Stimulated activated naive CD8-positive, alpha-beta T cell treated with anti-CD3 and anti-CD28 coated beads, Interleukin-15, Interleukin-2, amounts not matched to agents 100 ng/mL and 50 ng/mL, for 24 hours (primary cell): ENCODE measurements around the gene CEP78.
"Not testable (repeated sequence)": the region's sequence is repeated elsewhere in the genome, so short reads cannot be mapped to it uniquely, and the experiment has no call there.

ENCODE experiments used
- H3K27ac Mint-ChIP-seq: one replicate; pipeline ENCODE4 v1.8.0; 2021; ENCODE audit warnings: mild to moderate bottlenecking, mixed read lengths
- H3K27me3 Mint-ChIP-seq: one replicate; pipeline ENCODE4 v1.8.0; 2021; ENCODE audit warnings: mixed read lengths
- H3K36me3 Mint-ChIP-seq: one replicate; pipeline ENCODE4 v1.8.0; 2021; ENCODE audit warnings: low read depth, mixed read lengths
- H3K4me1 Mint-ChIP-seq: one replicate; pipeline ENCODE4 v1.8.0; 2021; ENCODE audit warnings: low read depth, mixed read lengths
- H3K4me3 Mint-ChIP-seq: one replicate; pipeline ENCODE4 v1.8.0; 2021; ENCODE audit warnings: mild to moderate bottlenecking, mixed read lengths
- H3K9me3 Mint-ChIP-seq: one replicate; pipeline ENCODE4 v1.8.0; 2021; ENCODE audit warnings: mixed read lengths

Gene CEP78

GRCh38 chr9:78235762-78236550 lies at the start of gene CEP78:
CEP78 (plus strand) TSS chr9:78236075; CDS start chr9:78236351, 276 bp downstream.
- Mint-ChIP-seq H3K36me3 (peaks cover 29% of the 10 kb centered on the region), H3K4me1 (peaks cover 46% of the 10 kb centered on the region), H3K27me3 (no peaks in the 10 kb centered on the region), H3K4me3 (peak within 1 kb of the TSS; percentile 96), H3K9me3 (no peaks in the 10 kb centered on the region), H3K27ac (peak within 1 kb of the TSS; percentile 95)

GRCh38 chr9:78187763-78188484 lies 48.0 kb upstream of the CEP78 start:
- no peak overlapping the region for H3K4me3 Mint-ChIP-seq
- H3K4me1 Mint-ChIP-seq: no peaks in the 10 kb centered on the region
- no peak overlapping the region for H3K27ac Mint-ChIP-seq
- H3K27me3 Mint-ChIP-seq: no peaks in the 10 kb centered on the region
- H3K9me3 Mint-ChIP-seq: no peaks in the 10 kb centered on the region
- no peaks in the 10 kb centered on the region for H3K36me3 Mint-ChIP-seq

GRCh38 chr9:78188594-78188993 lies 47.3 kb upstream of the CEP78 start:
- Mint-ChIP-seq H3K36me3 (no peaks in the 10 kb centered on the region), H3K9me3 (no peaks in the 10 kb centered on the region), H3K27ac (no peak overlapping the region), H3K4me3 (no peak overlapping the region), H3K4me1 (no peaks in the 10 kb centered on the region), H3K27me3 (no peaks in the 10 kb centered on the region)

DNA sequence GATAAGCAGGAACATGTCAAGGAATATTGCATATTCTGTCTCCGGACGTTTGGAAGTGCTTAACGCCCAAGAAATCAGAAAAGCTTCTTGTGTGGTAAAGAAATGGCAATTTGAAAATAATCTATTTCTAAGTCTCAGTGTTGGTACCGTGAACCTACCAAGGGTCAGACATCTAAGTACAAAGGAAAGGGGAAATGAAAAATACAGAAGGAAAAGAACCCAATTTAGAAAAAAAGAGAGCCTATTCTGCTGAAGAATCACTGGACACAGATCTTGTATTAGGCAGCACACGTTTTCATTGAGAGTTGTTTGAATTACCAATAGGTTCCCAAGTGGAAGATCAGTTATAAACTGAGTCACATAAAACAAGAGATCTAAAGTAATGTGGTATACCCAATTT lies 46.9 kb upstream of the CEP78 start:
- no peaks in the 10 kb centered on the region for H3K36me3 Mint-ChIP-seq
- H3K27me3 Mint-ChIP-seq: no peaks in the 10 kb centered on the region
- H3K9me3 Mint-ChIP-seq: no peaks in the 10 kb centered on the region
- H3K4me3 Mint-ChIP-seq: no peak overlapping the region
- no peaks in the 10 kb centered on the region for H3K4me1 Mint-ChIP-seq
- no peak overlapping the region for H3K27ac Mint-ChIP-seq

GRCh38 chr9:78189461-78189860 lies 46.4 kb upstream of the CEP78 start:
- Mint-ChIP-seq H3K27ac (no peak overlapping the region), H3K4me1 (no peaks in the 10 kb centered on the region), H3K9me3 (no peaks in the 10 kb centered on the region), H3K4me3 (no peak overlapping the region), H3K27me3 (no peaks in the 10 kb centered on the region), H3K36me3 (no peaks in the 10 kb centered on the region)

DNA sequence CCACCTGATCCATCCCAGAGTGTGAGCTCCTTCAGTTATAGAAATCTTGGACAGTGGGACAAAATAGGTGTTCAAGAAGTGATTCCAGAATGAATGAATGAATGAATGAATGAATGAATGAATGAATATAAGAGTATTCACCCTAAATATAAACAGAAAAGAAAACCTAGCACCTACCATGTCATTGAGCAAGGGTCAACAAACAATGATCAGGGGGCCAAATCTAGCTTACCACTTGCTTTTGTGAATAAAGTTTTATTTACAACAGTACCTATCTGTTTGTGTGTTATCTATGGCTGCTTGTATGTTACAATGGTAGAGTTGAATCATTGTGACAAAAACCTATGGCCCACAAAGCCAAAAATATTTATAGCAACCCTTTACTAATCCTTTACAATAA lies 43.9 kb upstream of the CEP78 start:
- Mint-ChIP-seq H3K4me3 (no peak overlapping the region), H3K27me3 (no peaks in the 10 kb centered on the region), H3K4me1 (peaks cover 8% of the 10 kb centered on the region), H3K36me3 (no peaks in the 10 kb centered on the region), H3K9me3 (no peaks in the 10 kb centered on the region), H3K27ac (no peak overlapping the region)

DNA sequence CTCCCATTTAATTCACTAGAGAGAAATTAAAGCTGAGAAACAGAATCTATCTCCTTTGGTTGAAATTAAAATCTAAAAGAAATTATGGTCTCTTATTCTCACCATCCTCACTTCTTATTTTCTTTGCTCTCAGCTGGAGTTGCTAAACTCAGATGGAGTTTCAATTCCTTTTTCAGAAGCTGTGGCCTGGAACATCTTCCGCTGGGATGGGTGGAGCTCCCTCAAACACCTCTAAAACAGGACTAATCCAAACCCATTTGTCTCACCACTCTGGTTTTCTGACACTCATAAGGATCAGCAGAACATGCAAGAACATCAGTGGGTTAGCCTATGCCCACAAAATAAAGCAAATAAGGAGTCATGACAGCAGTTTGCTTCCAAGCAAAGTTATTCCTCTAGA lies 39.6 kb upstream of the CEP78 start:
- Mint-ChIP-seq H3K4me3 (no peak overlapping the region), H3K9me3 (peaks cover 7% of the 10 kb centered on the region), H3K36me3 (peaks cover 4% of the 10 kb centered on the region), H3K27ac (no peak overlapping the region), H3K27me3 (no peaks in the 10 kb centered on the region), H3K4me1 (peaks cover 19% of the 10 kb centered on the region)

DNA sequence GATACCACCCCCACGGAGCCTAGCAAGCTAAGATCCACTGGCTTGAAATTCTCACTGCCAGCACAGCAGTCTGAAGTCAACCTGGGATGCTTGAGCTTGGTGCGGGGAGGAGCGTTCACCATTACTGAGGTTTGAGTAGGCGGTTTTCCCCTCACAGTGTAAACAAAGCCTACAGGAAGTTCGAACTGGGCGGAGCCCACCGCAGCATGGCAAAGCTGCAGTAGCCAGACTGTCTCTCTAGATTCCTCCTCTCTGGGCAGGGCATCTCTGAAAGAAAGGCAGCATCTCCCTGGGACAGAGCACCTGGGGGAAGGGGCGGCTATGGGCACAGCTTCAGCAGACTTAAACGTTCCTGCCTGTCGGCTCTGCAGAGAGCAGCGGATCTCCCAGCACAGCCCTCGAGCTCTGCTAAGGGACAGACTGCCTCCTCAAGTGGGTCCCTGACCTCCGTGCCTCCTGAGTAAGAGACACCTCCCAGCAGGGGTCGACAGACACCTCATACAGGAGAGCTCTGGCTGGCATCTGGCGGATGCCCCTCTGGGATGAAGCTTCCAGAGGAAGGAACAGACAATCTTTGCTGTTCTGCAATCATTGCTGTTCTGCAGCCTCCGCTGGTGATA lies 34.6 kb upstream of the CEP78 start:
- H3K27ac Mint-ChIP-seq, H3K4me3 Mint-ChIP-seq, H3K27me3 Mint-ChIP-seq: not testable (repeated sequence)
- Mint-ChIP-seq H3K36me3 (peaks cover 30% of the 10 kb centered on the region), H3K9me3 (peaks cover 26% of the 10 kb centered on the region), H3K4me1 (peaks cover 26% of the 10 kb centered on the region)

- no peak overlapping the region for H3K4me3 Mint-ChIP-seq
- peaks cover 10% of the 10 kb centered on the region for H3K9me3 Mint-ChIP-seq
- H3K27ac Mint-ChIP-seq: no peak overlapping the region
- peaks cover 21% of the 10 kb centered on the region for H3K36me3 Mint-ChIP-seq
- H3K4me1 Mint-ChIP-seq: peaks cover 23% of the 10 kb centered on the region
- no peaks in the 10 kb centered on the region for H3K27me3 Mint-ChIP-seq
Measured at GRCh38 chr9:78207319-78207718, 28.6 kb upstream of the CEP78 start.

DNA sequence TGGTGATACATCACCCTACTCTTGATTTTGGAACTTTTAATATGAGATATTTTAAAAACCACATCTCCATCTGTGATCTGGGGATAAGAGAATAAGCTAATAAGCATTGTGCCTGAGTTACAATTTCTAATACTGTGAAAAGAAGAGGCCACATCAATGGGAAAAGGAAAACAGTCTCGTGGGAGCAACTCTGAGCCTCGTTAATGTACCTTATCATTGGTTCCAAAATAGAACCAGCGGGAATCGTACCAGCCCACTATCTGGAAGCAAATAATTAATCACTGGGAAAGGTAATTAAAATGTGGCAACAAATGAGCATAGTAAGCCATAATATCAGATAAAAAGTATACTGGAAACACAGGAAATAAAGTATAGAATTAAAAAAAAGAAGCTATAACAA lies 28.0 kb upstream of the CEP78 start:
- H3K27me3 Mint-ChIP-seq: no peaks in the 10 kb centered on the region
- H3K9me3 Mint-ChIP-seq: peaks cover 9% of the 10 kb centered on the region
- H3K27ac Mint-ChIP-seq: no peak overlapping the region
- H3K4me3 Mint-ChIP-seq: no peak overlapping the region
- H3K4me1 Mint-ChIP-seq: peaks cover 28% of the 10 kb centered on the region
- peaks cover 16% of the 10 kb centered on the region for H3K36me3 Mint-ChIP-seq

DNA sequence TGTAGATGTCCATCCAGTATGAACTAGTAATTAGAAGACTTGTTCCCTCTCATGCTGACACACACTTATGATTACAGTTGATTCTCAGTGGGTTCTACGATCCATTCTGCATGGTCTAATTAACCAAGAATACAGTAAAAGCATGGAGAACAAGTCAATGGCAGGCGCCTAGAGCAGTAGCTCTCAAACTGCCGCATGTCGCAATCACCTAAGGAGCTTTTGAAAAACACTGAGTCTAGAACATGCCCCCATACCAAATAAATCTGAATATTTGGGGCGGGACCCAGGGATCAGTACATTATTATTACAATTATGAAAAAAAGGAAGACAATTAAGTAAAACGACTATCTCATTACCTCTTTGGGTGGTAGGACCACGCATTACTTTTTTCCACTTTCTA lies 26.7 kb upstream of the CEP78 start:
- no peak overlapping the region for H3K4me3 Mint-ChIP-seq
- H3K27me3 Mint-ChIP-seq: no peaks in the 10 kb centered on the region
- H3K9me3 Mint-ChIP-seq: no peaks in the 10 kb centered on the region

DNA sequence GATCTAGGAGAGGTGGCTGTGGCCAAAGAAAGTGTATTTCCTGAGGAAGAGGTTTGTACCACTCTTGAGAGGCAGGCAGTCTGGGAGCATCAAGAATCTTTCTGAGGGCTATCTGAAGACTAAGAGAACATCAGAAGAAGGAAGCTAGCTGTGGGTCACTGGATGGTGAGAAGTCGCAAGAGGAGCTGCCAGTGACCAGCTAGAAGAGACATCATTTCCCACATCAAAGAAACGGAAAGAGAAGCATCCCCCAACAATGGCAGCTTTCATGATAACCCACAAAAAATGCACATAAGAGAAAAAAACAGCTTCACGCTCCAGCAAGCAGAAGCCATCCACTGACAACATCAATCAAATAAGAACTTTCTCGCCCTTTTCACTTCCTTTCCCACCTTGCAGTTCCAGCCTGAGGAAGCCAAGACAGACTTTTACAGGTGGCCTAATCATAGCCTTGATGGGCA lies 25.0 kb upstream of the CEP78 start:
- peak overlapping the region; percentile 2 for H3K27ac Mint-ChIP-seq
- no peak overlapping the region for H3K4me3 Mint-ChIP-seq
- no peaks in the 10 kb centered on the region for H3K9me3 Mint-ChIP-seq
- no peaks in the 10 kb centered on the region for H3K27me3 Mint-ChIP-seq
- peaks cover 38% of the 10 kb centered on the region for H3K4me1 Mint-ChIP-seq
- no peaks in the 10 kb centered on the region for H3K36me3 Mint-ChIP-seq

More for the DNA sequence above, 26.7 kb upstream of the CEP78 start:
- H3K27ac Mint-ChIP-seq: no peak overlapping the region
- H3K4me1 Mint-ChIP-seq: peaks cover 38% of the 10 kb centered on the region
- peaks cover 4% of the 10 kb centered on the region for H3K36me3 Mint-ChIP-seq

DNA sequence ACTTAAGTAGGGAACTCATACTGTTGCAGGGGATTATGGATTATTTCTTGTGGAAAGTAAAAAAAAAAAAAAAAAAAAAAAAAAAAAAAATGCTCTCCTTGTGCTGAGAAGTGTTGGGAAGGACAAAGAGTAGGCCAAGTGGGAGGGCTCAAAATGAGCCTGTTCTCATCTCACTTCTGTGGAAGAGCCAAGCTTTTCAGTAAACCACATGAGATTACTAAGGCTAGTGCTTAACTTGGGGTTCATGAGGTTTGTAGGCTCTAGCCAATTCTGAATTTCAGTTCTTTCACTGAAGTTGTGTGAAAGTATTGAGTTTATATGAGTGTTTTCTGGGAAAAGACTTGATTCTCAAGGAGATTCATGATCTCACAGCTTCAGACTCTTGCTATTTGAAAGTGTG lies 23.0 kb upstream of the CEP78 start:
- peaks cover 38% of the 10 kb centered on the region for H3K4me1 Mint-ChIP-seq
- no peaks in the 10 kb centered on the region for H3K27me3 Mint-ChIP-seq
- H3K4me3 Mint-ChIP-seq: no peak overlapping the region
- H3K9me3 Mint-ChIP-seq: no peaks in the 10 kb centered on the region
- no peak overlapping the region for H3K27ac Mint-ChIP-seq
- H3K36me3 Mint-ChIP-seq: no peaks in the 10 kb centered on the region

DNA sequence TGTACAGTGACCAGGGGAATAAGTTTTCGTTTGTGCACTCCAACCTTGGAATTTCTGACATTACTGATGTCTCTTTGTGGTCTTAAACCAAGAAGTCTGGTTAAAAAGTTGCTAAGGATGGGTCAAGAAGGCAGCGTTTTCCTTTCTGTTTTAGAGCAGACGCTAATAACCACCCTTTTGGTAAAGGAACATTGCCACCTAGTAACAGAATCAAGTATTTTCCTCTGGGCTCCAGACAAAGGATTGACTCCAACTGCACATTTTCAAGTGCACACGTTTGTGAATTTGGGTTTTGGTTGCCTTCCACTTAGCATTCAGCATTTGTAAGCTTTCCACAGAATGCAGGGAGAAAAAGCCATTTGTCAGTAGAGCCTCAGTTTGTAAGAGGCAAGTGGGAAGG lies 22.2 kb upstream of the CEP78 start:
- peaks cover 38% of the 10 kb centered on the region for H3K4me1 Mint-ChIP-seq
- H3K4me3 Mint-ChIP-seq: no peak overlapping the region
- H3K9me3 Mint-ChIP-seq: no peaks in the 10 kb centered on the region
- no peaks in the 10 kb centered on the region for H3K27me3 Mint-ChIP-seq
- no peaks in the 10 kb centered on the region for H3K36me3 Mint-ChIP-seq
- no peak overlapping the region for H3K27ac Mint-ChIP-seq

DNA sequence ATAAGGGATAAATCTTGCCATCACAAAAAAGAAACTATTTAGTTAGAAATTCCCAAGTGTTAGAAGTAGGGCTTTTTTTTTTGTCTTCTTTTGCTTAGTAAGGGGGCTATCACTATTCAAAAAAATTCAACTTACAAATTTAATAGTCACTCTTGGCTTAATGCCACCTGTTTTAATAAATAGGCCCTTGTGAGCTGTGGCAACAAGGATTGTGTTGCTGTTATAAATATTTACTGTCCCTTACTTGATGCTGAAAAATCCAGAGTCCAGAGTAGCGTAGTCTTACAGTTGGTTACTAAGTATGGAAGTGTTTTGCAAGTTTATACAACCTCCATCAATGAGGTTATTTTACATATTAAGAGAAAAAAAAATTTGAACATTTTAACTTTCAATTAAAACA lies 21.4 kb upstream of the CEP78 start:
- no peaks in the 10 kb centered on the region for H3K27me3 Mint-ChIP-seq
- no peak overlapping the region for H3K4me3 Mint-ChIP-seq
- H3K4me1 Mint-ChIP-seq: peaks cover 38% of the 10 kb centered on the region
- no peak overlapping the region for H3K27ac Mint-ChIP-seq
- H3K36me3 Mint-ChIP-seq: no peaks in the 10 kb centered on the region
- no peaks in the 10 kb centered on the region for H3K9me3 Mint-ChIP-seq
